Measurements from ENCODE around the gene TUBGCP2. TPM values are rescaled to one million over a fixed set of nuclear protein-coding genes. Genes with fewer than 3 reads are reported as not detected.

Gene TUBGCP2
- total RNA-seq, 4 donors from 2014 or later, result 44.5 to 107 (median 57.1) TPM

DNA sequence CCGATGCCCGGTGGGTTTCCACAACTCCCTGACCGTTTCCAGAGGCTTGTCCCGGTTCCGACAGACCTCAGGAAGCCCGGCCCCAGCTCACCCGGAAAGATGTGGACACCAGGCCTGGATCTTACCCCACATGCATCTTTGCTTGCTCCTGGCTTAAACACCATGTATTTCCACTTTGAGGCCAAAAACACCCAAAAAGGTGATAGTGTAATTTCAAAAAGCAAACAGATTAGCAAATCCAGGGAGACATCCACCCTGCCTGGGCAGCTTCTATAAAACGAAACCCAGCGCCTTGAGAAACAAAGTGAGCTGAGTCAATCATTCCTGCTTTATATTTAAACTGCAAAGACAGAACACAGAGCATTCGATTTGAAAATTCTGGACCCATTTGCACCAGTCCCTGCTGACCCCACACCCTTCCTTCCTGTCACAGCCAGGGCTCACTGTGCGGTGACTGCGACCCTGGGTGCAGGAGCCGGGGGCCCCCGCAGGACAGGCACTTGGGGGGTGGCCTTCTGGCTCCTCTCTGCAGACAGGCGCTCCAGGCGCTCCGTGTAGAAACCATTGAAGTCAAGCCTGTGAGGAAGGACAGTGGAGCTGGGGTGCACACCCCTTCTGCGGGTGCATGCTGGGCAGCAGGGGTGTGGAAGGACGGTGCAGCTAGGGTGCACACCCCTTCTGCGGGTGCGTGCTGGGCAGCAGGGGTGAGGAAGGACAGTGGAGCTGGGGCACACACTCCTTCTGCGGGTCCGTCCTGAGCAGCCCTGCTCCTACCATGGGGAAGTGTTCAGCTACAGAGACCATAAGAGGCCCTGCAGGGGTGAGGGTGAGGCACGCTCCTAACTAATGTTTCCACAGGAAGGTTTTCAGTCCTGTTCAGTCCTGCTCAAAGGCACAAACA lies 29.1 kb downstream of the TUBGCP2 start:
- Histone ChIP-seq H3K4me3 (no peak overlapping the region), H3K27me3 (peaks cover 16% of the 10 kb centered on the region), H3K36me3 (peaks cover 56% of the 10 kb centered on the region), H3K9me3 (no peaks in the 10 kb centered on the region), H3K27ac (no peak overlapping the region), H3K4me1 (peaks cover 47% of the 10 kb centered on the region)
- DNase-seq (ENCODE audit: low spot score in 2 of 2), result no peak
- 77% methylated on average over 12 of the region's 24 CpGs for WGBS
- TF ChIP-seq, protein P1, sequence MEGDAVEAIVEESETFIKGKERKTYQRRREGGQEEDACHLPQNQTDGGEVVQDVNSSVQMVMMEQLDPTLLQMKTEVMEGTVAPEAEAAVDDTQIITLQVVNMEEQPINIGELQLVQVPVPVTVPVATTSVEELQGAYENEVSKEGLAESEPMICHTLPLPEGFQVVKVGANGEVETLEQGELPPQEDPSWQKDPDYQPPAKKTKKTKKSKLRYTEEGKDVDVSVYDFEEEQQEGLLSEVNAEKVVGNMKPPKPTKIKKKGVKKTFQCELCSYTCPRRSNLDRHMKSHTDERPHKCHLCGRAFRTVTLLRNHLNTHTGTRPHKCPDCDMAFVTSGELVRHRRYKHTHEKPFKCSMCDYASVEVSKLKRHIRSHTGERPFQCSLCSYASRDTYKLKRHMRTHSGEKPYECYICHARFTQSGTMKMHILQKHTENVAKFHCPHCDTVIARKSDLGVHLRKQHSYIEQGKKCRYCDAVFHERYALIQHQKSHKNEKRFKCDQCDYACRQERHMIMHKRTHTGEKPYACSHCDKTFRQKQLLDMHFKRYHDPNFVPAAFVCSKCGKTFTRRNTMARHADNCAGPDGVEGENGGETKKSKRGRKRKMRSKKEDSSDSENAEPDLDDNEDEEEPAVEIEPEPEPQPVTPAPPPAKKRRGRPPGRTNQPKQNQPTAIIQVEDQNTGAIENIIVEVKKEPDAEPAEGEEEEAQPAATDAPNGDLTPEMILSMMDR (IDR thresholded peaks at IDR 0.05), result no peak
- TF ChIP-seq EP300 (IDR thresholded peaks at IDR 0.05) (no peak), POLR2AphosphoS5 (IDR thresholded peaks at IDR 0.05) (no peak), POLR2A (IDR thresholded peaks at IDR 0.05) (no peak)

GRCh38 chr10:133278577-133279265 lies 30.0 kb downstream of the TUBGCP2 start:
- peaks cover 16% of the 10 kb centered on the region for H3K27me3 ChIP-seq
- H3K4me1 ChIP-seq, result peaks cover 49% of the 10 kb centered on the region
- no peaks in the 10 kb centered on the region for H3K9me3 ChIP-seq
- 72% methylated on average over 6 of the region's 19 CpGs for WGBS
- TF ChIP-seq POLR2A (IDR thresholded peaks at IDR 0.05) (no peak), EP300 (IDR thresholded peaks at IDR 0.05) (no peak), POLR2AphosphoS5 (IDR thresholded peaks at IDR 0.05) (no peak)
- TF ChIP-seq, protein P1 (IDR thresholded peaks at IDR 0.05), result no peak
- peaks cover 48% of the 10 kb centered on the region for H3K36me3 ChIP-seq
- peak overlapping the region; percentile 34 for H3K27ac ChIP-seq
- no peak overlapping the region for H3K4me3 ChIP-seq
- DNase-seq (ENCODE audit: low spot score in 2 of 2), result no peak

- Histone ChIP-seq H3K36me3 (peaks cover 42% of the 10 kb centered on the region), H3K9me3 (no peaks in the 10 kb centered on the region), H3K4me3 (no peak overlapping the region), H3K27me3 (peaks cover 16% of the 10 kb centered on the region), H3K27ac (peak overlapping the region; percentile 34), H3K4me1 (peaks cover 49% of the 10 kb centered on the region)
- DNase-seq (ENCODE audit: low spot score in 2 of 2), result peak in 1 of 2 donors; percentile 64
- WGBS, result 81% methylated on average over 12 of the region's 12 CpGs
- TF ChIP-seq, protein P1 (IDR thresholded peaks at IDR 0.05), result no peak
- TF ChIP-seq EP300 (IDR thresholded peaks at IDR 0.05) (no peak), POLR2AphosphoS5 (IDR thresholded peaks at IDR 0.05) (no peak), POLR2A (IDR thresholded peaks at IDR 0.05) (no peak)
These were observed 30.6 kb downstream of the TUBGCP2 start for GRCh38 chr10:133277993-133278576.

DNA sequence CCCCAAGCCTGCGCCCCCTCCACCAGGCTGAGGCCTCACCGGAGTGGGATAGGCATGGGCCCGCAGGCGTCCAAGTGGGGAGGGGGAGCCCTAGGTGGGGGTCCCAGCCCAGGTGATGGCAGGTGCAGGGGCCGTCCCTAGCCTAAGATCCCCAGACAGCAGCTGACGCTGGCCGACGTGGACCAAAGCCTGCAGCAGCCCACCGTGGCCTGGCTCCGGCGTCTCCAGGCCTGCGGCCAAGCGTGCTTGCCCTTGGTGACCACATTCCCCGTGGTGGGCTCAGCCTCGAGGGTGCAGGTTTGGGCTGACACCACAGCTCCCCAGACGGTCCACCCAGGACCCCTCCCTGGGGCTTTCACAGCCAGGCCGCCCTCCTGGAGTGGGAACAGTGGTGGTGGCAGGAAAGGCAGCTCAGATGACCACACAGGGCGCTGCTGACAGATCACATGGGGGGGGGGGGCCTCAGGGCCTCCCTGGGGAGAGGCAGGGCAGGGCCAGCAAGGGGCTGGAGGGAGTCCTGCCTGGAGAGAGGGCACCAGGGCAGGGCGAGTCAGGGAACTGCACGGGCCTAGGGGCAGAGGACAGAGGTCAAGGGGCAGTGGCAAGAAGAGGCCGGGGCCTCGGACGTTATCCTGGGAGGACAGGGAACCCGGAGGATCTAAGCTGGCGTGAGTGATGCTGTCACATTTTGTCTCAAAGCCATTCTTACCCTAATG lies 31.2 kb downstream of the TUBGCP2 start:
- no peaks in the 10 kb centered on the region for H3K9me3 ChIP-seq
- H3K4me3 ChIP-seq, result no peak overlapping the region
- 63% methylated on average over 7 of the region's 25 CpGs for WGBS
- peaks cover 16% of the 10 kb centered on the region for H3K27me3 ChIP-seq
- peaks cover 49% of the 10 kb centered on the region for H3K4me1 ChIP-seq
- TF ChIP-seq POLR2AphosphoS5 (IDR thresholded peaks at IDR 0.05) (no peak), POLR2A (IDR thresholded peaks at IDR 0.05) (no peak), EP300 (IDR thresholded peaks at IDR 0.05) (no peak)
- TF ChIP-seq, protein P1 (IDR thresholded peaks at IDR 0.05), result no peak
- H3K27ac ChIP-seq, result no peak overlapping the region
- DNase-seq (ENCODE audit: low spot score in 2 of 2), result peak in 1 of 2 donors; percentile 63
- peaks cover 35% of the 10 kb centered on the region for H3K36me3 ChIP-seq

Data from suprapubic skin (tissue), 4 donors.